Stimulated activated naive B cell treated with anti-CD40 and anti-IgM and Interleukin-4, amounts not matched to agents 10 μg/mL and 1 μg/mL and 100 μg/mL, for 72 hours (primary cell): ENCODE data around the gene PPA2.
"Not testable (repeated sequence)": the region's sequence is repeated elsewhere in the genome, so short reads cannot be mapped to it uniquely, and the experiment has no call there.

Experiments used
- ATAC-seq, 2 donors: fragments of 150-1000 bp; cut with Tn5 transposase; replicated peaks; 2 replicates each; pipeline ENCODE4 v1.10.0; 2021; ENCODE audit warnings: moderate library complexity in 1 of 2
- DNase-seq: peaks from one replicate; pipeline ENCODE4 v3.0.0; 2021
- H3K27ac Mint-ChIP-seq: one replicate; pipeline ENCODE4 v1.8.0; 2022; ENCODE audit warnings: mild to moderate bottlenecking, mixed read lengths
- H3K27me3 Mint-ChIP-seq, 2 donors: one replicate each; pipeline ENCODE4 v1.8.0; 2022; ENCODE audit warnings: mixed read lengths in 2 of 2
- H3K36me3 Mint-ChIP-seq, 2 donors: one replicate each; pipeline ENCODE4 v1.8.0; 2022; ENCODE audit warnings: mixed read lengths in 2 of 2, mild to moderate bottlenecking in 1 of 2
- H3K4me1 Mint-ChIP-seq, 2 donors: one replicate each; pipeline ENCODE4 v1.8.0; 2022; ENCODE audit warnings: mixed read lengths in 2 of 2, mild to moderate bottlenecking in 1 of 2
- H3K4me3 Mint-ChIP-seq, 2 donors: one replicate each; pipeline ENCODE4 v1.8.0; 2022; ENCODE audit warnings: mild to moderate bottlenecking in 2 of 2, mixed read lengths in 2 of 2, moderate library complexity in 1 of 2
- H3K9me3 Mint-ChIP-seq, 2 donors: one replicate each; pipeline ENCODE4 v1.8.0; 2022; ENCODE audit warnings: mixed read lengths in 2 of 2, mild to moderate bottlenecking in 1 of 2

The PPA2 gene

GRCh38 chr4:105471566-105472176 lies 2.2 kb downstream of the PPA2 start:
- Mint-ChIP-seq H3K4me1 (peaks cover 18 to 30% of the 10 kb centered on the region in 2 donors), H3K36me3 (peaks cover 12 to 22% of the 10 kb centered on the region in 2 donors), H3K27ac (no peak overlapping the region), H3K9me3 (no peaks in the 10 kb centered on the region), H3K4me3 (peak overlapping the region; percentile 4 to 49), H3K27me3 (no peaks in the 10 kb centered on the region)
- ATAC-seq = peak; percentile 29 to 33
- peak; percentile 57 for DNase-seq

GRCh38 chr4:105470766-105471165 lies 3.1 kb downstream of the PPA2 start:
- H3K27me3 Mint-ChIP-seq = no peaks in the 10 kb centered on the region
- H3K4me3 Mint-ChIP-seq = no peak overlapping the region
- no peak for DNase-seq
- peaks cover 16 to 31% of the 10 kb centered on the region in 2 donors for H3K36me3 Mint-ChIP-seq
- H3K27ac Mint-ChIP-seq = no peak overlapping the region
- H3K9me3 Mint-ChIP-seq = peaks cover 2% of the 10 kb centered on the region in 2 donors
- ATAC-seq = no peak
- peaks cover 20 to 36% of the 10 kb centered on the region in 2 donors for H3K4me1 Mint-ChIP-seq

DNA sequence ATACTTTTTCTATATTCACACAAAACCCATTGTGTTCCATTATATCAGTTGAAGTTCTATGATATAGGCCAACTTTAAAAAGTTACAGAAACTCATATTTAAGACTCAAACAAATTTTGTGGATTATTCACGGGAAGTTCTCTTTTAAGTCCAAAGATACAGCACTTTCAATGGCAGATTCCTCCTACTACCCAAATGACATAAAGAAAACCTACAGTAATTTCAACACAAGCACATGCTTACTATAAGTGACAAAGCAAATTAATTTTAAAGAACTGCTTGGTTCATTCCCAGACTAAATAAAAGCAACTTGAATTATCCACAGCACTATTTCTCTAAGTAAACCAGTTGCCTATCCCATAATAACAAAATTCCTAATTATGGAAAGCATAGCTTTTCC lies 4.1 kb downstream of the PPA2 start:
- no peak for DNase-seq
- Mint-ChIP-seq H3K4me1 (peaks cover 23 to 46% of the 10 kb centered on the region in 2 donors), H3K27me3 (no peaks in the 10 kb centered on the region), H3K27ac (no peak overlapping the region), H3K4me3 (no peak overlapping the region), H3K36me3 (peaks cover 24 to 41% of the 10 kb centered on the region in 2 donors), H3K9me3 (peaks cover 5 to 6% of the 10 kb centered on the region in 2 donors)
- no peak for ATAC-seq

DNA sequence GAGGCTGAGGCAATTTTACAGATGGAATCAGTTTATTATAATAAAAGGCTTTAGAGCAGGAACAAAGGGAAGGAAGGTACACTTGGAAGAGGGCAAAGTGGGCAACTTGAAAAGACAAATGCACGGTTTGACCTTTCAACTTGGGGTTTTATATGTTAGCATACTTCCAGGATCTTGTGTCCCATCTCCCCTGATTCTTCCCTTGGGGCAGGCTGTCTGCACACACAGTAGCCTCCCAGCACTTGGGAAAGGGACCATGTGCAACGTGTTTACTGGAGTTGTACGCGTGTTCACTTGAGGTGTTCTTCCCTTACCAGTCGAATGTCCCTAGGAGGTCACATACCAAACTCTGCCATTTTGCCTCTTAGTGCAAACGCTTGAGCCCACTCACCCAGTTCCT lies 7.3 kb downstream of the PPA2 start:
- H3K27ac Mint-ChIP-seq = no peak overlapping the region
- no peak for ATAC-seq
- DNase-seq = no peak
- peaks cover 25 to 49% of the 10 kb centered on the region in 2 donors for H3K4me1 Mint-ChIP-seq
- peaks cover 15 to 16% of the 10 kb centered on the region in 2 donors for H3K9me3 Mint-ChIP-seq
- no peaks in the 10 kb centered on the region for H3K27me3 Mint-ChIP-seq
- H3K36me3 Mint-ChIP-seq = peaks cover 40 to 58% of the 10 kb centered on the region in 2 donors
- no peak overlapping the region for H3K4me3 Mint-ChIP-seq

DNA sequence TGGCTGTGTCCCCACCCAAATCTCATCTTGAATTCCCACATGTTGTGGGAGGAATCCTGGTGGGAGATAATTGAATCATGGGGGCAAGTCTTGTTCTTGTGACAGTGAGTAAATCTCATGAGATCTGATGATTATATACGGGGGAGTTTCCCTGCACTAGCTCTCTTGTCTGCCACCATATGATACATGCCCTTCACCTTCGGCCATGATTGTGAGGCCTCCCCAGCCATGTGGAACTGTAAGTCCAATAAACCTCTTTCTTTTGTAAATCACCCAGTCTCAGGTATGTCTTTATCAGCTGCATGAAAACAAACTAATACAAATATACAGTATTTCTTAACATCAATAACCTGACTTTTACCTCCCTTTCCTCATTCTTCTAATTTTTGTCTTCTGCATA lies 9.3 kb downstream of the PPA2 start:
- H3K27me3 Mint-ChIP-seq, H3K27ac Mint-ChIP-seq, DNase-seq, ATAC-seq, H3K4me3 Mint-ChIP-seq: not testable (repeated sequence)
- H3K36me3 Mint-ChIP-seq = peaks cover 42 to 56% of the 10 kb centered on the region in 2 donors
- H3K9me3 Mint-ChIP-seq = peaks cover 15 to 16% of the 10 kb centered on the region in 2 donors
- H3K4me1 Mint-ChIP-seq = peaks cover 25 to 51% of the 10 kb centered on the region in 2 donors

DNA sequence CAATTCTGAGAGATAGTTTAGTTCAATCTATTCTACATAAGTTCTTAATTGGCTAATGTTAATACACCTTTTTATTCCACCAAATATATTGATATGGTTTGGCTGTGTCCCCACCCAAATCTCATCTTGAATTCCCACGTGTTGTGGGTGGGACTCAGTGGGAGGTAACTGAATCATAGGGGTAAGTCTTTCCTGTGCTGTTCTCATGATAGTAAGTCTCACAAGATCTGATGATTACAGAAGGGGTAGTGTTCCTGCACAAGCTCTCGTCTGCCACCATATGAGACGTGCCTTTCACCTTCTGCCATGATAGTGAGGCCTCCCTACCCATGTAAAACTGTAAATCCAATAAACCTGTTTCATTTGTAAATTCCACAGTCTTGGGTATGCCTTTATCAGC lies 11.3 kb downstream of the PPA2 start:
- Mint-ChIP-seq H3K9me3 (peaks cover 15 to 16% of the 10 kb centered on the region in 2 donors), H3K4me3 (no peak overlapping the region), H3K27ac (no peak overlapping the region), H3K36me3 (peaks cover 46 to 60% of the 10 kb centered on the region in 2 donors), H3K4me1 (peaks cover 22 to 49% of the 10 kb centered on the region in 2 donors), H3K27me3 (no peaks in the 10 kb centered on the region)
- DNase-seq (no peak), ATAC-seq (no peak)

GRCh38 chr4:105461621-105462382 lies 12.1 kb downstream of the PPA2 start:
- no peaks in the 10 kb centered on the region for H3K27me3 Mint-ChIP-seq
- peaks cover 15 to 16% of the 10 kb centered on the region in 2 donors for H3K9me3 Mint-ChIP-seq
- peaks cover 39 to 53% of the 10 kb centered on the region in 2 donors for H3K36me3 Mint-ChIP-seq
- ATAC-seq = no peak
- DNase-seq = no peak
- H3K27ac Mint-ChIP-seq = no peak overlapping the region
- H3K4me3 Mint-ChIP-seq = no peak overlapping the region
- H3K4me1 Mint-ChIP-seq = peaks cover 15 to 41% of the 10 kb centered on the region in 2 donors

- Mint-ChIP-seq H3K9me3 (peaks cover 15 to 16% of the 10 kb centered on the region in 2 donors), H3K36me3 (peaks cover 43 to 51% of the 10 kb centered on the region in 2 donors), H3K27ac (no peak overlapping the region), H3K4me3 (no peak overlapping the region), H3K27me3 (no peaks in the 10 kb centered on the region), H3K4me1 (peaks cover 15 to 38% of the 10 kb centered on the region in 2 donors)
- ATAC-seq (peak; percentile 23 to 45), DNase-seq (no peak)
Observed at GRCh38 chr4:105461221-105461620, 12.6 kb downstream of the PPA2 start.

GRCh38 chr4:105460306-105460705 lies 13.6 kb downstream of the PPA2 start:
- Mint-ChIP-seq H3K9me3 (peaks cover 11 to 12% of the 10 kb centered on the region in 2 donors), H3K4me3 (no peak overlapping the region), H3K36me3 (peaks cover 37 to 47% of the 10 kb centered on the region in 2 donors), H3K4me1 (peaks cover 11 to 30% of the 10 kb centered on the region in 2 donors), H3K27ac (no peak overlapping the region), H3K27me3 (no peaks in the 10 kb centered on the region)
- DNase-seq = no peak
- ATAC-seq = no peak

DNA sequence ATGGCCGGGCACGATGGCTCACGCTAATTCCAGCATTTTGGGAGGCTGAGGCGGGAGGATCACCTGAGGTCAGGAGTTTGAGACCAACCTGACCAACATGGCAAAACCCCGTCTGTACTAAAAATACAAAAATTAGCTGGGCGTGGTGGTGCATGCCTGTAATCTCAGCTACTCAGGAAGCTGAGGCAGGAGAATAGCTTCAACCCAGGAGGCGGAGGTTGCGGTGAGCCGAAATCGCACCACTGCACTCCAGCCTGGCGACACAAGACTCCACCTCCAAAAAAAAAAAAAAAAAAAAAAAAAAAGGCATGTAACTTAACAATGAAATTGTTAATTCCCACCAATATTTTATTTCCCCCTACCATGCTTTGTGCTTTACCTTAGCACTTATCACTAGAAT lies 15.3 kb downstream of the PPA2 start:
- DNase-seq, H3K27me3 Mint-ChIP-seq, H3K4me3 Mint-ChIP-seq, H3K9me3 Mint-ChIP-seq, H3K27ac Mint-ChIP-seq, ATAC-seq: not testable (repeated sequence)
- Mint-ChIP-seq H3K36me3 (peaks cover 33 to 44% of the 10 kb centered on the region in 2 donors), H3K4me1 (peaks cover 13 to 34% of the 10 kb centered on the region in 2 donors)

- no peak for DNase-seq
- H3K36me3 Mint-ChIP-seq = peaks cover 28 to 39% of the 10 kb centered on the region in 2 donors
Observed at GRCh38 chr4:105458001-105458400, 15.9 kb downstream of the PPA2 start.

GRCh38 chr4:105455998-105456397 lies 17.9 kb downstream of the PPA2 start:
- H3K4me3 Mint-ChIP-seq = no peak overlapping the region
- no peaks in the 10 kb centered on the region for H3K9me3 Mint-ChIP-seq
- ATAC-seq (no peak), DNase-seq (no peak)
- H3K4me1 Mint-ChIP-seq = peaks cover 9 to 21% of the 10 kb centered on the region in 2 donors
- H3K36me3 Mint-ChIP-seq = peaks cover 27 to 47% of the 10 kb centered on the region in 2 donors
- no peaks in the 10 kb centered on the region for H3K27me3 Mint-ChIP-seq
- H3K27ac Mint-ChIP-seq = no peak overlapping the region

More at GRCh38 chr4:105458001-105458400, 15.9 kb downstream of the PPA2 start:
- no peak overlapping the region for H3K27ac Mint-ChIP-seq
- H3K4me3 Mint-ChIP-seq = no peak overlapping the region
- no peaks in the 10 kb centered on the region for H3K27me3 Mint-ChIP-seq
- H3K9me3 Mint-ChIP-seq = peaks cover 3 to 4% of the 10 kb centered on the region in 2 donors
- ATAC-seq = no peak
- H3K4me1 Mint-ChIP-seq = peaks cover 14 to 31% of the 10 kb centered on the region in 2 donors

DNA sequence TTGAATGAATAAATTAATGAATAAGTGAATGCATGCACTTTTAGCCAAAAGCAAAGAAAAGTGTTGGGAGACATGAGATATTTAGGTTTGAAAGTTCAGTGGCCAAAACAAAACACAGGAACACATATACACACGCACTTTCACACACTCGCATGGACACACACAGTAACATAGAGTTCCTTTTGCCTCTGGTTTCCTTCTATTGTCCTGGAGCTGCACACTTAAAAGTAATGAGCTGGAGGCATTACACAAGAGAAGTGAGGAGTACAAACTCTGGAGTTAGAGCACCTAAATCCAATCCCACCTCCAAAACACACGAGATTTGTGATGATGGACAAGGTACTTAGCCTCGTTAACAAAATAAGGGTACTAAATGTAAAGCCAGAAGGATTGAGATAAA lies 18.7 kb downstream of the PPA2 start:
- H3K4me1 Mint-ChIP-seq = peaks cover 9 to 20% of the 10 kb centered on the region in 2 donors
- no peaks in the 10 kb centered on the region for H3K27me3 Mint-ChIP-seq
- ATAC-seq (no peak), DNase-seq (no peak)
- no peaks in the 10 kb centered on the region for H3K9me3 Mint-ChIP-seq
- no peak overlapping the region for H3K4me3 Mint-ChIP-seq
- H3K27ac Mint-ChIP-seq = no peak overlapping the region
- H3K36me3 Mint-ChIP-seq = peaks cover 29 to 51% of the 10 kb centered on the region in 2 donors

- no peak overlapping the region for H3K27ac Mint-ChIP-seq
- peak; percentile 61 to 90 for ATAC-seq
- H3K9me3 Mint-ChIP-seq = no peaks in the 10 kb centered on the region
- peaks cover 35 to 57% of the 10 kb centered on the region in 2 donors for H3K36me3 Mint-ChIP-seq
- no peak for DNase-seq
- no peak overlapping the region for H3K4me3 Mint-ChIP-seq
- H3K27me3 Mint-ChIP-seq = no peaks in the 10 kb centered on the region
- peaks cover 9 to 20% of the 10 kb centered on the region in 2 donors for H3K4me1 Mint-ChIP-seq
Observed at GRCh38 chr4:105453550-105454205, 20.2 kb downstream of the PPA2 start.
